Caco-2 (cell line): ENCODE results near the gene ELMOD2. TPM values are rescaled to one million over a fixed set of nuclear protein-coding genes. Genes with fewer than 3 reads are reported as not detected.

Source experiments
- BruUV-seq: library from RNA; stranded (reverse); fragments of 400-500 nt; replicated peaks from 2 replicates; lab custom pipeline; 2021; lab: Mats Ljungman, UMichigan
- CTCF ChIA-PET: fragments of 300-600 bp; sonication (Branson Sonifier 250); formaldehyde crosslinking; loops from one replicate; lab custom pipeline; 2022; ENCODE audit warnings: antibody characterized with exemption; lab: Charles Lee
- POLR2A ChIA-PET: fragments of 300-600 bp; sonication (Branson Sonifier 250); formaldehyde crosslinking; loops from one replicate; lab custom pipeline; 2022; ENCODE audit warnings: antibody characterized with exemption; lab: Charles Lee
- DNase-seq, 2 experiments: peaks; one replicate each; pipeline versions ENCODE4 v3.0.0 to v3.0.0-alpha.2; 2020 to 2022
- H3K27me3 ChIP-seq: replicated peaks from 2 replicates; pipeline ENCODE4 v1.6.0; 2011; ENCODE audit warnings: low read length; ENCODE audit not compliant: control insufficient read depth, insufficient read depth
- H3K36me3 ChIP-seq: 2 replicates; pipeline ENCODE4 v1.5.1; 2011; ENCODE audit warnings: low read length; ENCODE audit not compliant: control insufficient read depth, insufficient read depth
- H3K4me1 ChIP-seq: fragments of 250-450 bp; sonication (Bioruptor Pico); 2 replicates; pipeline ENCODE4 v1.5.1; 2020; ENCODE audit warnings: mild to moderate bottlenecking
- H3K4me3 ChIP-seq: 2 replicates; pipeline ENCODE4 v1.5.1; 2011; ENCODE audit warnings: low read depth, mild to moderate bottlenecking, control low read depth, low read length
- H3K9me3 ChIP-seq: fragments of 250-450 bp; sonication (Bioruptor Pico); 2 replicates; pipeline ENCODE4 v1.5.1; 2020; ENCODE audit warnings: mild to moderate bottlenecking, moderate library complexity
- H3K27ac Mint-ChIP-seq: one replicate; pipeline ENCODE4 v1.8.0; 2022; ENCODE audit warnings: mixed read lengths; ENCODE audit not compliant: unreplicated experiment
- H3K27me3 Mint-ChIP-seq: one replicate; pipeline ENCODE4 v1.8.0; 2022; ENCODE audit warnings: mixed read lengths; ENCODE audit not compliant: insufficient read depth, unreplicated experiment
- H3K36me3 Mint-ChIP-seq: one replicate; pipeline ENCODE4 v1.8.0; 2022; ENCODE audit warnings: mild to moderate bottlenecking, mixed read lengths; ENCODE audit not compliant: insufficient read depth, unreplicated experiment
- H3K4me1 Mint-ChIP-seq: one replicate; pipeline ENCODE4 v1.8.0; 2022; ENCODE audit warnings: low read depth, mixed read lengths; ENCODE audit not compliant: unreplicated experiment
- H3K4me3 Mint-ChIP-seq: one replicate; pipeline ENCODE4 v1.8.0; 2022; ENCODE audit warnings: mild to moderate bottlenecking, moderate library complexity, mixed read lengths; ENCODE audit not compliant: unreplicated experiment
- H3K9me3 Mint-ChIP-seq: one replicate; pipeline ENCODE4 v1.8.0; 2022; ENCODE audit warnings: mixed read lengths; ENCODE audit not compliant: unreplicated experiment
- CTCF ChIP-seq, 2 experiments: fragments of 200-600 bp in 1 of 2; IDR thresholded peaks; 1 replicate in 1 of 2; 2 replicates in 1 of 2; pipeline versions ENCODE4 v1.5.1 to v1.8.0; 2011 to 2022; ENCODE audit warnings: antibody characterized with exemption in 1 of 2, control low read depth in 1 of 2, inconsistent platforms in 1 of 2, low read depth in 1 of 2, low read length in 1 of 2, mild to moderate bottlenecking in 1 of 2, moderate library complexity in 1 of 2; ENCODE audit not compliant: insufficient read depth in 1 of 2, severe bottlenecking in 1 of 2, unreplicated experiment in 1 of 2
- intact Hi-C: fragments of 100-400 bp; cut with micrococcal nuclease; formaldehyde crosslinking; loops from one replicate; pipeline ENCODE4 v1.10.0; 2022; ENCODE audit not compliant: unreplicated experiment
- total RNA-seq: library from RNA; stranded (reverse); gene quantifications from 2 replicates; pipeline ENCODE4 v1.2.3, GENCODE V29; 2022

Gene ELMOD2
- total RNA-seq, 1 experiment from 2014 or later = 28.1 TPM

GRCh38 chr4:140568507-140569306 lies 44.7 kb downstream of the ELMOD2 start, which contains the start of gene UCP1:
UCP1 (minus strand) TSS chr4:140568961; CDS start chr4:140568729, 232 bp downstream.
- CTCF ChIA-PET = interaction anchor here (2.2 kb wide), 1 partner anchor 44 kb away, joined by 8 read pairs; the partner anchor contains the start of gene ELMOD2
- POLR2A ChIA-PET = no interaction called here
- Histone ChIP-seq H3K4me1 (0 out of 2 replicates have a peak, but pooled peaks cover 6% of the 10 kb centered on the region), H3K27me3 (no peaks in the 10 kb centered on the region), H3K4me3 (peak within 1 kb of the TSS; percentile 53), H3K36me3 (no peaks in the 10 kb centered on the region), H3K9me3 (peaks cover 7% of the 10 kb centered on the region)
- BruUV-seq = no TSS peak
- intact Hi-C loops = no loop called here
- TF ChIP-seq CTCF (IDR thresholded peaks at IDR 0.05; ENCODE audit: insufficient read depth in 1 of 2, low read depth in 1 of 2, low read length in 1 of 2, severe bottlenecking in 1 of 2, unreplicated experiment in 1 of 2) = no peak
- Mint-ChIP-seq H3K27me3 (peaks cover 21% of the 10 kb centered on the region), H3K27ac (no peak within 1 kb of the TSS), H3K4me1 (peaks cover 6% of the 10 kb centered on the region), H3K36me3 (peaks cover 6% of the 10 kb centered on the region), H3K4me3 (peak within 1 kb of the TSS; percentile 82), H3K9me3 (peaks cover 20% of the 10 kb centered on the region)
- DNase-seq = peak; percentile 41 to 57

- Histone ChIP-seq H3K36me3 (no peaks in the 10 kb centered on the region), H3K4me3 (peak overlapping the region; percentile 53), H3K4me1 (0 out of 2 replicates have a peak, but pooled peaks cover 6% of the 10 kb centered on the region), H3K27me3 (no peaks in the 10 kb centered on the region), H3K9me3 (peaks cover 7% of the 10 kb centered on the region)
- ChIA-PET POLR2A (no interaction called here), CTCF (no interaction called here)
- peaks cover 21% of the 10 kb centered on the region for H3K27me3 Mint-ChIP-seq
- no TSS peak for BruUV-seq
- H3K9me3 Mint-ChIP-seq = peaks cover 20% of the 10 kb centered on the region
- H3K36me3 Mint-ChIP-seq = peaks cover 6% of the 10 kb centered on the region
- DNase-seq = no peak
- peaks cover 6% of the 10 kb centered on the region for H3K4me1 Mint-ChIP-seq
- intact Hi-C loops = no loop called here
- no peak for TF ChIP-seq CTCF (IDR thresholded peaks at IDR 0.05; ENCODE audit: insufficient read depth in 1 of 2, low read depth in 1 of 2, low read length in 1 of 2, severe bottlenecking in 1 of 2, unreplicated experiment in 1 of 2)
- peak overlapping the region; percentile 82 for H3K4me3 Mint-ChIP-seq
- H3K27ac Mint-ChIP-seq = no peak overlapping the region
These were observed 45.3 kb downstream of the ELMOD2 start for GRCh38 chr4:140569307-140569638.

GRCh38 chr4:140571620-140572019 lies 47.7 kb downstream of the ELMOD2 start:
- Mint-ChIP-seq H3K9me3 (peaks cover 20% of the 10 kb centered on the region), H3K36me3 (peaks cover 6% of the 10 kb centered on the region), H3K27ac (no peak overlapping the region), H3K4me3 (no peak overlapping the region), H3K4me1 (peaks cover 6% of the 10 kb centered on the region), H3K27me3 (peaks cover 21% of the 10 kb centered on the region)
- H3K4me3 ChIP-seq = no peak overlapping the region
- DNase-seq = no peak
- ChIA-PET CTCF (no interaction called here), POLR2A (no interaction called here)
- BruUV-seq = no TSS peak
- peaks cover 7% of the 10 kb centered on the region for H3K9me3 ChIP-seq
- no peaks in the 10 kb centered on the region for H3K27me3 ChIP-seq
- intact Hi-C loops = no loop called here
- 0 out of 2 replicates have a peak, but pooled peaks cover 6% of the 10 kb centered on the region for H3K4me1 ChIP-seq
- H3K36me3 ChIP-seq = no peaks in the 10 kb centered on the region
- no peak for TF ChIP-seq CTCF (IDR thresholded peaks at IDR 0.05; ENCODE audit: insufficient read depth in 1 of 2, low read depth in 1 of 2, low read length in 1 of 2, severe bottlenecking in 1 of 2, unreplicated experiment in 1 of 2)
